Measurements from ENCODE around the gene ALPI. TPM values are rescaled to one million over a fixed set of nuclear protein-coding genes. Genes with fewer than 3 reads are reported as not detected.

The ALPI gene
- total RNA-seq, 1 donor from 2014 or later = not detected

- H3K36me3 ChIP-seq = no peaks in the 10 kb centered on the region
- H3K27ac ChIP-seq = no peak overlapping the region
- peaks cover 5% of the 10 kb centered on the region for H3K4me1 ChIP-seq
- intact Hi-C loops (cut with DNase I) = no loop called here
- H3K4me3 ChIP-seq = no peak overlapping the region
- DNase-seq = peak; percentile 41
- no peak for ATAC-seq
- peaks cover 42% of the 10 kb centered on the region for H3K27me3 ChIP-seq
- no peaks in the 10 kb centered on the region for H3K9me3 ChIP-seq
- no peak for TF ChIP-seq CTCF (IDR thresholded peaks at IDR 0.05)
These were observed 33.7 kb downstream of the ALPI start for GRCh38 chr2:232489516-232490220.

DNA sequence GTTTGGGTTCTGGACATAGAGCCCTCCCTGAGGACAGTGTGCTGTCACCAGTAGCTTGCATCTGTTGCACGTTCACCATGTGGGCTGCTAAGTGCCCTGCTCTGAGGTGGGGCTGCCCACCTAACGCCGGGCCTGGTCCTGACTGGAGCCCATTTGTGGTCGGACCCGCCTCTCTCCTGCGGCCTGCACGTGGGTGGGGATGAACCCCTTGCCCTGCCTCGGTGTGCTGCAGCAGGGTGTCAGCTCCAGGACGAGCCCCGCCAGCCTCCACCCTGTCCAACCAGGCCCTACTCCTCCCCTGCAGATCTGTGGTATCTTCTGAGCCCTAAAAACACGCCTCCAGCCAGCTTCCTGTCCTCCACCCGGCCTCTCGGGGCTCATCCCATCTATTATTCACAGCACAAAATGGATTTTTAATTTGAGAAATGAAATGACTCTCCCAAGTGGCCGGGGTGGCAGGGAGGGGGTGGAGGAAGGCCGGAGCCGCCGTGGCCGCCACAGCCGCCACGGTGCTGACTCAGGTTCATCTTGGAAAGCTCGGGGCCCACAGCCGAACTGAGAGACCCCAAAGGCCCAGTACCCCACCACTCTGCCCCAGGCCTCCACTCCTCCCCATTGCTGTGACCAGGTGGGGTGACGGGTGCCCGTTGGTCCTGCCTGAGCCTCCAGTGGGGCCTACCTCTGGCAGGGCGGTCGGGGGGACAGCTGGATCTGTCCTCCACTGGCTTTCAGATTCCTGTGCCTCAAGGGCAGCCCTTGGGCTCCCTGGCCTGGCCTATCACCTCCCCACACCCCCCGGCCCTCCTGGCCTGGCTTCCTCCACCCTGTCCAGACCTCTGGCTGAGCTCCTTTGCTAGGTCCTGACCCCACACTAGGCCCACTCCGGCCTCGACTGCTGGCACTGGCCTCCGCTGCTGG is 34.5 kb downstream of the ALPI start:
- intact Hi-C loops (cut with DNase I) = no loop called here
- ATAC-seq (no peak), DNase-seq (peak; percentile 61)
- H3K36me3 ChIP-seq = no peaks in the 10 kb centered on the region
- H3K4me3 ChIP-seq = no peak overlapping the region
- TF ChIP-seq CTCF (IDR thresholded peaks at IDR 0.05) = no peak
- H3K9me3 ChIP-seq = no peaks in the 10 kb centered on the region
- peaks cover 5% of the 10 kb centered on the region for H3K4me1 ChIP-seq
- H3K27ac ChIP-seq = no peak overlapping the region
- H3K27me3 ChIP-seq = peaks cover 35% of the 10 kb centered on the region

DNA sequence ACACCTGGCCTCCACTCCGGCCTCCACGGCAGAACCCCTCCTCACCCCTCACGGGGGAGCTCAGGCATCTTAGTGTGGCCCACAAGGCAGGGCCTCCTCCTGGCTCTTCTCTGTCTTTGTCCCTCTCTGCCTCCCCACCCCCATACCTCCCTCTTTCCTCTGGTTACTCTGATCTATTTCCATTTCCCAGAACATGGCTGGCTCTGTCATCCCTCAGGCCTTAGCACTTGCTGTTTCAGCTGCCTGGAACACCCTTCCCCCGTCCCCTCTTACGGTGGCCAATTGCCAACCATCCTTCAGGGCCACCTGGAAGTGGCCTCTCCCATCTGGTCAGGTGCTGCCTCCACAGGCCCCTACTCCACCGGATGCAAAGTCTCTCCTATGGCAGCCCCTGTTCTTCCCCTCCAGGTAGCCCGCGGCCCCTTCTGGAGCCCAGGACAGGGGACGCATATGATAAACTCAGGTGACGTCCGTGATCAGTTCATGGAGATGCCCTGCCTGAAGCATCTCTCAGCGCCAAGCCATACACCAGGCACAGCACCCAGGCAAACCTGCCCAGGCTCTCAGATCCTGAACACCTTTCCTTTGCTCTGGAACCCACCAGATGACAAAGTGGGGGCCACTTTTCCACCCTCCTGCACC is 35.3 kb downstream of the ALPI start:
- no peak overlapping the region for H3K4me3 ChIP-seq
- no peak overlapping the region for H3K27ac ChIP-seq
- H3K4me1 ChIP-seq = peaks cover 5% of the 10 kb centered on the region
- no peak for ATAC-seq
- H3K9me3 ChIP-seq = no peaks in the 10 kb centered on the region
- intact Hi-C loops (cut with DNase I) = no loop called here
- peak; percentile 54 for DNase-seq
- TF ChIP-seq CTCF (IDR thresholded peaks at IDR 0.05) = no peak
- H3K36me3 ChIP-seq = no peaks in the 10 kb centered on the region
- H3K27me3 ChIP-seq = peaks cover 27% of the 10 kb centered on the region

GRCh38 chr2:232492236-232492848 is 36.4 kb downstream of the ALPI start:
- H3K4me1 ChIP-seq = no peaks in the 10 kb centered on the region
- DNase-seq (no peak), ATAC-seq (no peak)
- no peaks in the 10 kb centered on the region for H3K9me3 ChIP-seq
- no peak for TF ChIP-seq CTCF (IDR thresholded peaks at IDR 0.05)
- no peak overlapping the region for H3K27ac ChIP-seq
- H3K36me3 ChIP-seq = no peaks in the 10 kb centered on the region
- no peak overlapping the region for H3K4me3 ChIP-seq
- peaks cover 17% of the 10 kb centered on the region for H3K27me3 ChIP-seq
- intact Hi-C loops (cut with DNase I) = no loop called here

DNA sequence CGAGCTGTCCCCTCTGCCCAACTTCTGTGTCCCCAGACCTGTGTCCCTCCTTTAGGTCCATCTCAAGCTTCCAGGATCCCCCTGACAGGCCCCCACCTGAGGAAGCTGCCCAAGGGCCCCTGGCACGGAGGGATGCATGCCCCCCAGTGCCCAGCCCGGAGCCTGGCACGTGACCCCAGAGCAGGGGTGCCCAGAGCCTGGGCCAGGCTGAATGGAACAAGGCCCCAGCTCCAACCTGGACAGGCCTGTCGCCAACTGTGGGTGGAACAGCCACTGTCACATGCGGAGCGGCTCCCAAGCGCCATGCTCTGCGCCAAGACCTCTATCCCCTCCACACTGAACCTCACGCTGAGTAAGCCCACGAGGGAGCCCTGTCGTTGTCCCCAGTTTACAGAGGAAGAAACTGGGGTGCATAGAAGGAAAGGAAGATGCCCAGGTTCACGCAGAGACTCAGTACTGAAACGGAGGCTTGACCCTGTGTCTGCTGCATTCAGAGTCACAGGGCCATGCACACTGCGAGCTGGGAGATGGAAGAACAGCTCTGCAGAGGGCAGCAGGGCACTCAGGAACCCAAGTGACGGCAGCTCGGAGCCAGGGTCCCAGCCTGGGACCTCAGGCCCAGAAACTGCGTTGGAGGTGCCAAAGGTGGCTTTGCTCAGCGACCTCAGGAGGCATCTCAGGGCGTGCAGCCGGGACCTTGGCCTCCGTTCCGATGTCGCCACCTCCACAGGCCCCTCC is 37.2 kb downstream of the ALPI start:
- ATAC-seq (no peak), DNase-seq (no peak)
- intact Hi-C loops (cut with DNase I) = no loop called here

More for the DNA sequence above, 37.2 kb downstream of the ALPI start:
- TF ChIP-seq CTCF (IDR thresholded peaks at IDR 0.05) = no peak
- Histone ChIP-seq H3K4me1 (no peaks in the 10 kb centered on the region), H3K36me3 (no peaks in the 10 kb centered on the region), H3K27me3 (peaks cover 11% of the 10 kb centered on the region), H3K27ac (no peak overlapping the region), H3K9me3 (no peaks in the 10 kb centered on the region), H3K4me3 (no peak overlapping the region)

All from upper lobe of right lung (tissue), 1 donor.